Glutamatergic neuron (in vitro differentiated cells): ENCODE results near the gene ARL9. TPM values are rescaled to one million over a fixed set of nuclear protein-coding genes. Genes with fewer than 3 reads are reported as not detected.

ENCODE experiments used
- DNase-seq: peaks from one replicate; pipeline ENCODE4 v3.0.0; 2022
- H3K27ac Mint-ChIP-seq: one replicate; pipeline ENCODE4 v1.8.0; 2020; ENCODE audit warnings: mild to moderate bottlenecking, mixed read lengths, inconsistent platforms; ENCODE audit not compliant: unreplicated experiment
- H3K27me3 Mint-ChIP-seq: one replicate; pipeline ENCODE4 v1.8.0; 2020; ENCODE audit warnings: mild to moderate bottlenecking, moderate library complexity, mixed read lengths, inconsistent platforms; ENCODE audit not compliant: unreplicated experiment
- H3K36me3 Mint-ChIP-seq: one replicate; pipeline ENCODE4 v1.8.0; 2020; ENCODE audit warnings: mild to moderate bottlenecking, mixed read lengths, inconsistent platforms; ENCODE audit not compliant: unreplicated experiment
- H3K4me1 Mint-ChIP-seq: one replicate; pipeline ENCODE4 v1.8.0; 2020; ENCODE audit warnings: mild to moderate bottlenecking, low read depth, mixed read lengths, inconsistent platforms; ENCODE audit not compliant: unreplicated experiment
- H3K4me3 Mint-ChIP-seq: one replicate; pipeline ENCODE4 v1.8.0; 2020; ENCODE audit warnings: mild to moderate bottlenecking, mixed read lengths, inconsistent platforms; ENCODE audit not compliant: unreplicated experiment
- H3K9me3 Mint-ChIP-seq: one replicate; pipeline ENCODE4 v1.8.0; 2020; ENCODE audit warnings: mild to moderate bottlenecking, moderate library complexity, mixed read lengths, inconsistent platforms; ENCODE audit not compliant: unreplicated experiment
- CTCF ChIP-seq: fragments of 200-600 bp; sonication (generic); IDR thresholded peaks from one replicate; pipeline ENCODE4 v1.5.0; 2021; ENCODE audit not compliant: partially characterized antibody, unreplicated experiment
- total RNA-seq: library from RNA; stranded (reverse); fragmentation: NEBNext Ultra II Directional; extraction: Animal tissue kit (Norgen Biotek cat#: 25700); gene quantifications from one replicate; pipeline ENCODE4 v1.2.1, GENCODE V29; 2021; ENCODE audit not compliant: unreplicated experiment

Gene ARL9
- total RNA-seq, 1 donor from 2014 or later = 0.83 TPM

GRCh38 chr4:56540826-56541225 is 35.2 kb downstream of the ARL9 start:
- Mint-ChIP-seq H3K27me3 (peaks cover 2% of the 10 kb centered on the region), H3K4me3 (no peak overlapping the region), H3K9me3 (no peaks in the 10 kb centered on the region), H3K4me1 (peaks cover 1% of the 10 kb centered on the region), H3K27ac (no peak overlapping the region), H3K36me3 (no peaks in the 10 kb centered on the region)
- TF ChIP-seq CTCF = no peak
- no peak for DNase-seq

GRCh38 chr4:56544573-56545131 is 39.1 kb downstream of the ARL9 start:
- Mint-ChIP-seq H3K4me3 (peak overlapping the region; percentile 74), H3K9me3 (no peaks in the 10 kb centered on the region), H3K36me3 (no peaks in the 10 kb centered on the region), H3K27ac (peak overlapping the region; percentile 77), H3K27me3 (peaks cover 2% of the 10 kb centered on the region), H3K4me1 (peaks cover 1% of the 10 kb centered on the region)
- DNase-seq = peak; percentile 98
- peak; percentile 100 for TF ChIP-seq CTCF

- Mint-ChIP-seq H3K4me3 (no peak overlapping the region), H3K4me1 (no peaks in the 10 kb centered on the region), H3K27me3 (no peaks in the 10 kb centered on the region), H3K27ac (no peak overlapping the region), H3K9me3 (no peaks in the 10 kb centered on the region), H3K36me3 (no peaks in the 10 kb centered on the region)
- DNase-seq = no peak
- no peak for TF ChIP-seq CTCF
These were observed 45.1 kb downstream of the ARL9 start for GRCh38 chr4:56550642-56551041.

DNA sequence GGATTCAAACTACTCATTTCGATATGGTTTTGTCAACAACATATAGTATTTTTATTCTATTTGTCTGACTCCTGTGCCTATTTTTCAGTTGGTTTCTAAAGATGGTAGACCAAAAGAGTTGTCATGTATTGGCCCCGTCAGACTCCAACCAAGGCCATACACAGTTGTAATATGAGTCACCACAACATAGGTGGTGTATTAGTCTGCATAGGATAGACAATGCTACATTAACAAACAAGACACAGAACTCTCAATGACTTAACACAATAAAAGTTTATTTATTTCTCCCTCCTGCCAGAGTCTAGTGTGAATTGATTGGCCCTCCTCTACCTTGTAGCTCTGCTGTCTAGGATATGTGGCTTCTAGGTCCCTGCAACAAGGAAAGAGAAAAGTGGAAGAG is 45.9 kb downstream of the ARL9 start:
- no peak overlapping the region for H3K4me3 Mint-ChIP-seq
- H3K9me3 Mint-ChIP-seq = no peaks in the 10 kb centered on the region
- no peaks in the 10 kb centered on the region for H3K36me3 Mint-ChIP-seq
- H3K27ac Mint-ChIP-seq = no peak overlapping the region
- no peak for TF ChIP-seq CTCF
- no peaks in the 10 kb centered on the region for H3K27me3 Mint-ChIP-seq
- H3K4me1 Mint-ChIP-seq = no peaks in the 10 kb centered on the region
- DNase-seq = no peak

- TF ChIP-seq CTCF = no peak
- Mint-ChIP-seq H3K27me3 (no peaks in the 10 kb centered on the region), H3K4me3 (no peak overlapping the region), H3K27ac (no peak overlapping the region), H3K4me1 (no peaks in the 10 kb centered on the region), H3K9me3 (no peaks in the 10 kb centered on the region), H3K36me3 (no peaks in the 10 kb centered on the region)
- DNase-seq = no peak
These were observed 46.7 kb downstream of the ARL9 start for GRCh38 chr4:56552273-56552672.
